Measurements from ENCODE around the gene SNTG2.

SNTG2 gene

DNA sequence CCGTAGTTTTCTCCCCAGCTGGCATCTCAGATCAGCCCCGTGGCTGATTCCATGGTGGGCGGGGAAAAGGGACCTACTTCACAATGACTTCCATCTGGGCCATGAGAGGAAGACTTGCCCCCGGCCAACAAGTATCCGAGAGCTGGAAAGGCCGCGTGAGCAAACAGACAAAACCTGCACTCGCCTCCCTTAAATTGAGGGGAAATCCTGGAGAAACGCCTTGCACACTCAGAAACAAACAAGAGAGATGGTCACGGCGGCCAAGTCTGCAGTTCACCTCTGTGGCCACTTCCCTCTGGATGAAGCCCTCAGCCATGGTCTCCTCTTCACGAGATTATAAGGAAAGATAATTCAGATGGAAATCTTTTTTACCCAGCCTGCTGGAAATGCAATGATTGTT lies 423.2 kb downstream of the SNTG2 start:
- H2BK15ac ChIP-seq (ENCODE audit: low read length): no peak overlapping the region
- no CpG with 5 or more reads among the region's 12 CpGs for WGBS, 2 donors (ENCODE audit: extremely low coverage in 2 of 2, insufficient read length in 2 of 2, insufficient replicate concordance in 1 of 2)

DNA sequence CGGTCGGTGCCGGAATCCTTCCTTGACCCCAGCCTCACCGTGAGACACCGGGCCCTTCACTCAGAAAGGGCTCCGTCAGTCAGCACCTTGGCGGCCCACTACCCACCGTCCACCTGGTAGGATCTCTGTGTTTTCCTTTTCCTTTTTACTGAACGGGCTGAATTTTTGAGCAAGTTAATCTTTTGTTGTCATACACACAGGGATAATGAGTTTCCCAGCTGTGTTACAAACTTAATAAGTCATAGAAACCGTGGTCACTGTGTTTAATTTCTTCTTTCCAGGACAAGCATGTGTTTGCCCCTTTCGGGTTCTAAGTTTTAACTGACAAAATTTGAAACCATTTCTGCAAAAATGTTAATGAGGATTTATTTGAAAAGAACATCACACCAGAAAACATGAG lies 423.6 kb downstream of the SNTG2 start:
- no peak for DNase-seq (ENCODE audit: low spot score)
- no peak overlapping the region for H3K18ac ChIP-seq (ENCODE audit: low read length)
- no peak overlapping the region for H2BK15ac ChIP-seq (ENCODE audit: low read length)
- no peaks in the 10 kb centered on the region for H3K9me3 ChIP-seq (replicated peaks in 1 of 2; ENCODE audit: control insufficient read depth in 2 of 2, insufficient read depth in 1 of 2, low read depth in 1 of 2, low read length in 2 of 2)
- H2BK12ac ChIP-seq (ENCODE audit: low read length): no peak overlapping the region
- H3K27me3 ChIP-seq (ENCODE audit: control insufficient read depth in 3 of 3, insufficient read depth in 3 of 3, low read depth in 1 of 3, low read length in 3 of 3): no peaks in the 10 kb centered on the region
- H3K4me3 ChIP-seq (ENCODE audit: low read length in 2 of 2): no peak overlapping the region
- no peak overlapping the region for H3K4ac ChIP-seq (ENCODE audit: low read length)
- H2AK5ac ChIP-seq (ENCODE audit: low read depth, low read length): no peak overlapping the region
- H4K91ac ChIP-seq (ENCODE audit: low read depth, low read length, poor library complexity): no peak overlapping the region
- H3K27ac ChIP-seq (replicated peaks; ENCODE audit: low read length): no peak overlapping the region
- no peak overlapping the region for H3K4me2 ChIP-seq (ENCODE audit: insufficient read depth, low read length, poor library complexity, severe bottlenecking)
- H3K79me1 ChIP-seq (ENCODE audit: low read depth, low read length): no peaks in the 10 kb centered on the region
- H3K9ac ChIP-seq (ENCODE audit: low read depth, low read length, poor library complexity): no peak overlapping the region
- no CpG with 5 or more reads among the region's 11 CpGs for WGBS, 2 donors (ENCODE audit: extremely low coverage in 2 of 2, insufficient read length in 2 of 2, insufficient replicate concordance in 1 of 2)
- no peak overlapping the region for H3K23ac ChIP-seq (ENCODE audit: low read depth, low read length, poor library complexity)
- no peaks in the 10 kb centered on the region for H3K36me3 ChIP-seq (replicated peaks in 1 of 2; ENCODE audit: control insufficient read depth in 2 of 2, insufficient read depth in 2 of 2, low read length in 2 of 2)
- H2AFZ ChIP-seq (ENCODE audit: low read length): no peak overlapping the region
- no peak overlapping the region for H2BK5ac ChIP-seq (ENCODE audit: low read length)
- H3K14ac ChIP-seq (ENCODE audit: low read length): no peak overlapping the region
- no peak overlapping the region for H4K8ac ChIP-seq (ENCODE audit: low read depth, low read length)
- H2BK120ac ChIP-seq (ENCODE audit: low read depth, low read length): no peak overlapping the region
- H3K4me1 ChIP-seq (ENCODE audit: control insufficient read depth in 2 of 2, insufficient read depth in 1 of 2, low read depth in 1 of 2, low read length in 2 of 2): peaks cover 0 to 1% of the 10 kb centered on the region in 2 donors

More for the DNA sequence above, 423.2 kb downstream of the SNTG2 start:
- Histone ChIP-seq H3K79me1 (ENCODE audit: low read depth, low read length) (no peaks in the 10 kb centered on the region), H3K18ac (ENCODE audit: low read length) (no peak overlapping the region), H3K36me3 (replicated peaks in 1 of 2; ENCODE audit: control insufficient read depth in 2 of 2, insufficient read depth in 2 of 2, low read length in 2 of 2) (no peaks in the 10 kb centered on the region), H2AFZ (ENCODE audit: low read length) (no peak overlapping the region), H2AK5ac (ENCODE audit: low read depth, low read length) (no peak overlapping the region), H3K4me3 (ENCODE audit: low read length in 2 of 2) (no peak overlapping the region), H2BK5ac (ENCODE audit: low read length) (no peak overlapping the region), H2BK12ac (ENCODE audit: low read length) (no peak overlapping the region), H2BK120ac (ENCODE audit: low read depth, low read length) (no peak overlapping the region), H3K4ac (ENCODE audit: low read length) (no peak overlapping the region), H4K8ac (ENCODE audit: low read depth, low read length) (no peak overlapping the region), H3K14ac (ENCODE audit: low read length) (no peak overlapping the region), H3K9me3 (replicated peaks in 1 of 2; ENCODE audit: control insufficient read depth in 2 of 2, insufficient read depth in 1 of 2, low read depth in 1 of 2, low read length in 2 of 2) (no peaks in the 10 kb centered on the region), H4K91ac (ENCODE audit: low read depth, low read length, poor library complexity) (no peak overlapping the region), H3K4me2 (ENCODE audit: insufficient read depth, low read length, poor library complexity, severe bottlenecking) (no peak overlapping the region), H3K23ac (ENCODE audit: low read depth, low read length, poor library complexity) (no peak overlapping the region), H3K27ac (replicated peaks; ENCODE audit: low read length) (no peak overlapping the region), H3K27me3 (ENCODE audit: control insufficient read depth in 3 of 3, insufficient read depth in 3 of 3, low read depth in 1 of 3, low read length in 3 of 3) (no peaks in the 10 kb centered on the region), H3K9ac (ENCODE audit: low read depth, low read length, poor library complexity) (no peak overlapping the region), H3K4me1 (ENCODE audit: control insufficient read depth in 2 of 2, insufficient read depth in 1 of 2, low read depth in 1 of 2, low read length in 2 of 2) (peaks cover 0 to 1% of the 10 kb centered on the region in 2 donors)
- DNase-seq (ENCODE audit: low spot score): no peak

DNA sequence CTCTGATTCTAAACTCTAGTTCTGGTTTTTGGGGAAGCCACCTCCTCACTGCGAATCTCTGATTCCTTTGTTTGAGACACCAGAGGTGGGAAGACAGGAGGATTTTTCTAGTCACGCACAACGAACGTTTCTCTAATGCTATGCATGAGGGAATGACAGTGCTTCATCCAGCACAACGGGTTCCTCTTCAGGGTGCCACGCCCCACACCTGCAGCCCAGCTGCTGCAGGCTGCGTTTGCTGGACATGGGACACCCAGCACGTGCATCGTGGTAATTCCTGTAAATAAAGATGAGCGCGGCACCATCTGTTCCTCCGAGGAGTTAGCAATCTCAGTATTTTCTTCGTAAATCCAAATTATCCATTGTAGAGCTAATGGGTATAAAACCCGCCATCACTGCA lies 425.1 kb downstream of the SNTG2 start:
- Histone ChIP-seq H2BK15ac (ENCODE audit: low read length) (no peak overlapping the region), H3K79me1 (ENCODE audit: low read depth, low read length) (no peaks in the 10 kb centered on the region), H3K4me1 (ENCODE audit: control insufficient read depth in 2 of 2, insufficient read depth in 1 of 2, low read depth in 1 of 2, low read length in 2 of 2) (peaks cover 0 to 1% of the 10 kb centered on the region in 2 donors), H2BK5ac (ENCODE audit: low read length) (no peak overlapping the region), H3K27ac (replicated peaks; ENCODE audit: low read length) (no peak overlapping the region), H4K8ac (ENCODE audit: low read depth, low read length) (no peak overlapping the region), H2AFZ (ENCODE audit: low read length) (no peak overlapping the region), H3K36me3 (replicated peaks in 1 of 2; ENCODE audit: control insufficient read depth in 2 of 2, insufficient read depth in 2 of 2, low read length in 2 of 2) (no peaks in the 10 kb centered on the region), H2AK5ac (ENCODE audit: low read depth, low read length) (no peak overlapping the region), H3K4ac (ENCODE audit: low read length) (no peak overlapping the region), H3K4me3 (ENCODE audit: low read length in 2 of 2) (no peak overlapping the region), H3K18ac (ENCODE audit: low read length) (no peak overlapping the region), H3K9me3 (replicated peaks in 1 of 2; ENCODE audit: control insufficient read depth in 2 of 2, insufficient read depth in 1 of 2, low read depth in 1 of 2, low read length in 2 of 2) (no peaks in the 10 kb centered on the region), H2BK12ac (ENCODE audit: low read length) (no peak overlapping the region), H3K23ac (ENCODE audit: low read depth, low read length, poor library complexity) (no peak overlapping the region), H2BK120ac (ENCODE audit: low read depth, low read length) (no peak overlapping the region), H3K14ac (ENCODE audit: low read length) (no peak overlapping the region), H3K4me2 (ENCODE audit: insufficient read depth, low read length, poor library complexity, severe bottlenecking) (no peak overlapping the region), H3K27me3 (ENCODE audit: control insufficient read depth in 3 of 3, insufficient read depth in 3 of 3, low read depth in 1 of 3, low read length in 3 of 3) (no peaks in the 10 kb centered on the region), H4K91ac (ENCODE audit: low read depth, low read length, poor library complexity) (no peak overlapping the region), H3K9ac (ENCODE audit: low read depth, low read length, poor library complexity) (no peak overlapping the region)
- DNase-seq (ENCODE audit: low spot score): no peak
- WGBS, 2 donors (ENCODE audit: extremely low coverage in 2 of 2, insufficient read length in 2 of 2, insufficient replicate concordance in 1 of 2): no CpG with 5 or more reads among the region's 14 CpGs

DNA sequence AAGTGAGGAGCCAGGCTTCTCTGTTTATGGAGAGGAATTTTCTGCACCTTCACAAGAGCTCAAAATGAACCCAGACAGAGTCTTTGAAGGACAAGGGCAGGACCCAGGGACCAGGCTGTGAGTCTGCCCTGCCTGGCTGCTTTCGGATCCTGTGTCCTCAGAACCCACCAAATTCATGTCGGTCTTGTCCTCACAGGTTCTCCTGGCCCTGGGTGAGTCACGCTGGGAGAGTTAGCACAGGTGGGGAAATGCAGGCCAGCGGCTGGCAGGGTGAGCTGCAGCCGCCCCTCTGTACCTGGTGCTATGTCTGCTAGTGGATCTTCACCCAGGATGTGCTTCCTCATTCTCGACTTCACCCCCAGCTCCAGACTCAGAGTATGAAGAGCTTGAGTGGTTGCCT lies 426.8 kb downstream of the SNTG2 start:
- H3K36me3 ChIP-seq (replicated peaks in 1 of 2; ENCODE audit: control insufficient read depth in 2 of 2, insufficient read depth in 2 of 2, low read length in 2 of 2): no peaks in the 10 kb centered on the region
- H2BK15ac ChIP-seq (ENCODE audit: low read length): no peak overlapping the region
- no peak overlapping the region for H3K18ac ChIP-seq (ENCODE audit: low read length)
- no peak overlapping the region for H2BK120ac ChIP-seq (ENCODE audit: low read depth, low read length)
- WGBS, 2 donors (ENCODE audit: extremely low coverage in 2 of 2, insufficient read length in 2 of 2, insufficient replicate concordance in 1 of 2): no CpG with 5 or more reads among the region's 6 CpGs
- no peak overlapping the region for H2AFZ ChIP-seq (ENCODE audit: low read length)
- H3K14ac ChIP-seq (ENCODE audit: low read length): no peak overlapping the region
- H2BK12ac ChIP-seq (ENCODE audit: low read length): no peak overlapping the region
- H3K9me3 ChIP-seq (replicated peaks in 1 of 2; ENCODE audit: control insufficient read depth in 2 of 2, insufficient read depth in 1 of 2, low read depth in 1 of 2, low read length in 2 of 2): no peaks in the 10 kb centered on the region
- no peaks in the 10 kb centered on the region for H3K79me1 ChIP-seq (ENCODE audit: low read depth, low read length)
- H4K8ac ChIP-seq (ENCODE audit: low read depth, low read length): no peak overlapping the region
- no peak overlapping the region for H2BK5ac ChIP-seq (ENCODE audit: low read length)
- no peak overlapping the region for H3K4ac ChIP-seq (ENCODE audit: low read length)
- no peak for DNase-seq (ENCODE audit: low spot score)
- no peak overlapping the region for H3K27ac ChIP-seq (replicated peaks; ENCODE audit: low read length)
- H3K9ac ChIP-seq (ENCODE audit: low read depth, low read length, poor library complexity): no peak overlapping the region
- no peak overlapping the region for H4K91ac ChIP-seq (ENCODE audit: low read depth, low read length, poor library complexity)
- H2AK5ac ChIP-seq (ENCODE audit: low read depth, low read length): no peak overlapping the region
- no peak overlapping the region for H3K4me2 ChIP-seq (ENCODE audit: insufficient read depth, low read length, poor library complexity, severe bottlenecking)
- H3K23ac ChIP-seq (ENCODE audit: low read depth, low read length, poor library complexity): no peak overlapping the region
- H3K4me3 ChIP-seq (ENCODE audit: low read length in 2 of 2): no peak overlapping the region
- H3K4me1 ChIP-seq (ENCODE audit: control insufficient read depth in 2 of 2, insufficient read depth in 1 of 2, low read depth in 1 of 2, low read length in 2 of 2): no peaks in the 10 kb centered on the region
- no peaks in the 10 kb centered on the region for H3K27me3 ChIP-seq (ENCODE audit: control insufficient read depth in 3 of 3, insufficient read depth in 3 of 3, low read depth in 1 of 3, low read length in 3 of 3)
